GM21367 (cell line): ENCODE measurements around the gene PCDHGB2.
A peak's percentile ranks its signal among the peaks of the same experiment; 100 is the strongest.
"Not testable (repeated sequence)": the region's sequence is repeated elsewhere in the genome, so short reads cannot be mapped to it uniquely, and the experiment has no call there.

Experiments used
- ATAC-seq: cut with Tn5 transposase; IDR thresholded peaks from one replicate; pipeline ENCODE4 v1.9.1; 2021; ENCODE audit not compliant: unreplicated experiment

Gene PCDHGB2

GRCh38 chr5:141359790-141360426 lies at the start of gene PCDHGB2:
PCDHGB2 (plus strand) TSS chr5:141359994; CDS start chr5:141360136, 142 bp downstream.
- no peak for ATAC-seq

GRCh38 chr5:141313711-141314110 lies 46.1 kb upstream of the PCDHGB2 start:
- ATAC-seq, result no peak

- ATAC-seq, result not testable (repeated sequence)
These were observed 42.8 kb upstream of the PCDHGB2 start for GRCh38 chr5:141316963-141317362.

GRCh38 chr5:141319202-141319601 lies 40.6 kb upstream of the PCDHGB2 start:
- ATAC-seq, result no peak

GRCh38 chr5:141319699-141320098 lies 40.1 kb upstream of the PCDHGB2 start:
- no peak for ATAC-seq

- ATAC-seq, result peak; percentile 90
These were observed 39.3 kb upstream of the PCDHGB2 start, which contains the start of gene TAF7 for GRCh38 chr5:141320225-141321169. TAF7 (minus strand) TSS chr5:141320784; CDS start chr5:141320044, 740 bp downstream.

GRCh38 chr5:141322261-141322660 lies 37.5 kb upstream of the PCDHGB2 start:
- no peak for ATAC-seq

- peak; percentile 65 for ATAC-seq
These were observed 33.5 kb upstream of the PCDHGB2 start for GRCh38 chr5:141326088-141326854.

GRCh38 chr5:141328231-141328630 lies 31.6 kb upstream of the PCDHGB2 start:
- no peak for ATAC-seq

GRCh38 chr5:141330299-141331080 lies 29.3 kb upstream of the PCDHGB2 start, which contains the start of gene PCDHGA1:
PCDHGA1 (plus strand) TSS chr5:141330514.
- no peak for ATAC-seq

GRCh38 chr5:141332571-141332970 lies 27.2 kb upstream of the PCDHGB2 start:
- not testable (repeated sequence) for ATAC-seq

GRCh38 chr5:141338538-141339306 lies 21.1 kb upstream of the PCDHGB2 start, which contains the start of gene PCDHGA2:
PCDHGA2 (plus strand) TSS chr5:141338760.
- ATAC-seq, result no peak

- not testable (repeated sequence) for ATAC-seq
These were observed 18.9 kb upstream of the PCDHGB2 start for GRCh38 chr5:141340781-141341354.

- ATAC-seq, result no peak
These were observed 17.0 kb upstream of the PCDHGB2 start for GRCh38 chr5:141342773-141343172.

GRCh38 chr5:141343242-141343952 lies 16.4 kb upstream of the PCDHGB2 start, which contains the start of gene PCDHGA3:
PCDHGA3 (plus strand) TSS chr5:141343829; CDS start chr5:141344034, 205 bp downstream.
- no peak for ATAC-seq

- no peak for ATAC-seq
These were observed 15.8 kb upstream of the PCDHGB2 start for GRCh38 chr5:141343953-141344463.

GRCh38 chr5:141345327-141345726 lies 14.5 kb upstream of the PCDHGB2 start:
- no peak for ATAC-seq

GRCh38 chr5:141346017-141346416 lies 13.8 kb upstream of the PCDHGB2 start:
- not testable (repeated sequence) for ATAC-seq
